GM23338 (cell line): ENCODE data around the gene SMAD3. TPM values are rescaled to one million over a fixed set of nuclear protein-coding genes. Genes with fewer than 3 reads are reported as not detected.

Source experiments
- ATAC-seq: fragments of 200-7000 bp; cut with Tn5 transposase; 3 replicates; pipeline ENCODE4 v1.9.1; 2020
- DNase-seq: peaks from one replicate; pipeline ENCODE4 v3.0.0-alpha.2; 2015; ENCODE audit warnings: low spot score
- H2AFZ ChIP-seq: fragments of 200-600 bp; sonication (generic); 2 replicates; pipeline ENCODE4 v1.8.0; 2016; ENCODE audit warnings: antibody characterized with exemption, mild to moderate bottlenecking, moderate library complexity
- H3F3A ChIP-seq: fragments of 200-600 bp; sonication (generic); replicated peaks from 2 replicates; pipeline ENCODE4 v1.8.0; 2017; ENCODE audit warnings: antibody characterized with exemption, mixed run types, low read depth
- H3K27ac ChIP-seq: fragments of 200-600 bp; sonication (generic); 2 replicates; pipeline ENCODE4 v1.6.1; 2016; ENCODE audit warnings: low read depth
- H3K27me3 ChIP-seq: fragments of 200-600 bp; sonication (generic); 2 replicates; pipeline ENCODE4 v1.8.0; 2016; ENCODE audit warnings: mild to moderate bottlenecking, mixed run types, moderate library complexity; ENCODE audit not compliant: insufficient read depth
- H3K36me3 ChIP-seq: fragments of 200-600 bp; sonication (generic); 2 replicates; pipeline ENCODE4 v1.8.0; 2016; ENCODE audit warnings: mild to moderate bottlenecking; ENCODE audit not compliant: insufficient read depth
- H3K4me1 ChIP-seq: fragments of 200-600 bp; sonication (generic); 2 replicates; pipeline ENCODE4 v1.8.0; 2016; ENCODE audit warnings: mild to moderate bottlenecking, moderate library complexity; ENCODE audit not compliant: insufficient read depth
- H3K4me2 ChIP-seq: fragments of 200-600 bp; sonication (generic); 2 replicates; pipeline ENCODE4 v1.7.1; 2017; ENCODE audit warnings: mixed run types
- H3K4me3 ChIP-seq: fragments of 200-600 bp; sonication (generic); 2 replicates; pipeline ENCODE4 v1.6.1; 2016; ENCODE audit warnings: mixed run types
- H3K79me2 ChIP-seq: fragments of 200-600 bp; sonication (generic); replicated peaks from 2 replicates; pipeline ENCODE4 v1.8.0; 2017; ENCODE audit warnings: mild to moderate bottlenecking; ENCODE audit not compliant: insufficient read depth
- H3K9me2 ChIP-seq: fragments of 200-600 bp; sonication (generic); 2 replicates; pipeline ENCODE4 v1.8.0; 2017; ENCODE audit not compliant: insufficient read depth
- H4K20me1 ChIP-seq: fragments of 200-600 bp; sonication (generic); replicated peaks from 2 replicates; pipeline ENCODE4 v1.8.0; 2017; ENCODE audit warnings: mild to moderate bottlenecking; ENCODE audit not compliant: insufficient read depth
- H3K27ac Mint-ChIP-seq: 2 replicates; pipeline ENCODE4 v1.8.0; 2020; ENCODE audit warnings: inconsistent platforms, mild to moderate bottlenecking, moderate library complexity, mixed read lengths
- H3K27me3 Mint-ChIP-seq: 3 replicates; pipeline ENCODE4 v1.8.0; 2022; ENCODE audit warnings: low read depth, mild to moderate bottlenecking, moderate library complexity, mixed read lengths, inconsistent platforms; ENCODE audit not compliant: insufficient read depth, poor library complexity
- H3K36me3 Mint-ChIP-seq: 3 replicates; pipeline ENCODE4 v1.8.0; 2021; ENCODE audit warnings: low read depth, mild to moderate bottlenecking, inconsistent platforms, moderate library complexity, mixed read lengths
- H3K4me1 Mint-ChIP-seq: 3 replicates; pipeline ENCODE4 v1.8.0; 2020; ENCODE audit warnings: mild to moderate bottlenecking, inconsistent platforms, mixed read lengths
- H3K4me3 Mint-ChIP-seq: 3 replicates; pipeline ENCODE4 v1.8.0; 2021; ENCODE audit warnings: moderate library complexity, mild to moderate bottlenecking, inconsistent platforms, mixed read lengths
- H3K9me3 Mint-ChIP-seq: 3 replicates; pipeline ENCODE4 v1.8.0; 2020; ENCODE audit warnings: moderate library complexity, mild to moderate bottlenecking, inconsistent platforms, mixed read lengths
- CREB1 ChIP-seq: fragments of 250-450 bp; sonication (Bioruptor Pico); IDR thresholded peaks from 2 replicates; pipeline ENCODE4 v1.5.0; 2020; ENCODE audit warnings: low read depth, mild to moderate bottlenecking, moderate library complexity
- JUNB ChIP-seq: IDR thresholded peaks from one replicate; pipeline ENCODE4 v1.6.1; 2016; ENCODE audit warnings: antibody characterized with exemption; ENCODE audit not compliant: unreplicated experiment
- NANOG ChIP-seq: IDR thresholded peaks from 2 replicates; pipeline ENCODE4 v1.6.1; 2016; ENCODE audit warnings: antibody characterized with exemption, borderline replicate concordance
- ZNF114 ChIP-seq: fragments of 250-450 bp; sonication (Bioruptor Pico); IDR thresholded peaks from 2 replicates; pipeline ENCODE4 v1.5.0; 2020; ENCODE audit warnings: mild to moderate bottlenecking, moderate library complexity
- polyA plus RNA-seq: library from polyadenylated mRNA; unstranded; fragments of >200 nt; fragmentation: Nextera tagmentation; extraction: Ambion mirVana; gene quantifications from 2 replicates; pipeline ENCODE4 v1.2.1, GENCODE V29; 2016
- total RNA-seq: library from RNA; depleted of rRNA; stranded (reverse); fragments of >200 nt; shearing (Covaris generic); gene quantifications from 2 replicates; pipeline ENCODE4 v1.2.3, GENCODE V29; 2014
- TF ChIP-seq, protein P1 (sequence below): fragments of 250-450 bp; sonication (Bioruptor Pico); IDR thresholded peaks from 2 replicates; pipeline ENCODE4 v1.5.0; 2020; ENCODE audit warnings: mild to moderate bottlenecking, moderate library complexity
- TF ChIP-seq, protein P2 (sequence below), 2 experiments: fragments of 200-600 bp in 1 of 2; sonication (generic) in 1 of 2; conservative IDR thresholded peaks; 2 replicates each; pipeline versions ENCODE4 v1.5.1 to v1.6.1; 2016 to 2017; ENCODE audit warnings: antibody characterized with exemption in 2 of 2, low read depth in 2 of 2, mild to moderate bottlenecking in 2 of 2, moderate library complexity in 1 of 2

The SMAD3 gene
- total and polyA plus RNA-seq, 2 experiments from 2014 or later = 4.9 to 11.6 TPM

DNA sequence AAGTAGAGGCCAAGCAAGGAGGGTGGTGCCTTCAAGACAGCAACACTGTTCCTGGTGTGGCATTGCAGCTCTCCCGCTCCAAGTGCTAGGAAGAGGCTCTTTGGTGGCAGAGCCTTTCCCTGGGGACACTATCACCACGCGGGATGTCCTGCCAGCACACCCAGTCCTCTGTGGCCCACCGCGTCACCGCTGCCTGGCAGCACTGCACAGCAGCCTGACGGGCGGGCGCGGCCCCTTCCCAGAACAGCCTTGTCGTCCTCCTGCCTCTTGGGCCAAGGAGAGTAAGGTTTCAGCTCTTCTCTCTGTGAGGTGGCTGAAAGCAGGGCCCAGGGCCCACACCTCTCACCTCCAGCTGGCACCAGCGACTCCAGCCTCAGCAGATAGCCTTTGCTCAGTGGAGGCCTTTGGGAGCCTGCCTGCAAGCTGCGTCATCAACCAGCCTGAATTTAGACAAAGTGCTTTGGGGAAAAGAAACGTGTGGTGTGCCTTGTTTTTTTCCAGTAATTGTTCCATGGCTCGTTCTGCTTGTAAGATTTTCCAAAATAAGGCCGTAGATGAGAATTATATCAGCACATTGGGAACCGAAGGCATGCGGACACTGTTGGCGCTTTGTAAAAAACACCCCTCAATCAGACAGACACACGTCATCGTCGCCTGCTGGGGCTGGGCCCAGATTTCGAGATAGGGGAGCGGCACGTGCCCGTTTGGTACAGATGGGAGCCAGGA is 124.1 kb downstream of the SMAD3 start:
- Histone ChIP-seq H3K4me3 (no peak overlapping the region), H3K4me1 (no peaks in the 10 kb centered on the region), H2AFZ (no peak overlapping the region), H3K27me3 (no peaks in the 10 kb centered on the region), H3K36me3 (no peaks in the 10 kb centered on the region), H3K9me2 (no peaks in the 10 kb centered on the region), H3K4me2 (no peak overlapping the region), H3K27ac (no peak overlapping the region), H3K79me2 (no peaks in the 10 kb centered on the region), H3F3A (no peaks in the 10 kb centered on the region), H4K20me1 (no peaks in the 10 kb centered on the region)
- no peaks in the 10 kb centered on the region for H3K9me3 Mint-ChIP-seq
- H3K4me3 Mint-ChIP-seq = no peak overlapping the region
- H3K27me3 Mint-ChIP-seq = no peaks in the 10 kb centered on the region
- ATAC-seq (no peak), DNase-seq (no peak)
- H3K4me1 Mint-ChIP-seq = peaks cover 4% of the 10 kb centered on the region; the same call in 2 of the 3 replicates
- H3K27ac Mint-ChIP-seq = no peak overlapping the region
- H3K36me3 Mint-ChIP-seq = peaks cover 21% of the 10 kb centered on the region
- TF ChIP-seq NANOG (no peak), ZNF114 (CRISPR knock-in tag) (no peak), CREB1 (no peak), JUNB (no peak)
- TF ChIP-seq, protein P1, sequence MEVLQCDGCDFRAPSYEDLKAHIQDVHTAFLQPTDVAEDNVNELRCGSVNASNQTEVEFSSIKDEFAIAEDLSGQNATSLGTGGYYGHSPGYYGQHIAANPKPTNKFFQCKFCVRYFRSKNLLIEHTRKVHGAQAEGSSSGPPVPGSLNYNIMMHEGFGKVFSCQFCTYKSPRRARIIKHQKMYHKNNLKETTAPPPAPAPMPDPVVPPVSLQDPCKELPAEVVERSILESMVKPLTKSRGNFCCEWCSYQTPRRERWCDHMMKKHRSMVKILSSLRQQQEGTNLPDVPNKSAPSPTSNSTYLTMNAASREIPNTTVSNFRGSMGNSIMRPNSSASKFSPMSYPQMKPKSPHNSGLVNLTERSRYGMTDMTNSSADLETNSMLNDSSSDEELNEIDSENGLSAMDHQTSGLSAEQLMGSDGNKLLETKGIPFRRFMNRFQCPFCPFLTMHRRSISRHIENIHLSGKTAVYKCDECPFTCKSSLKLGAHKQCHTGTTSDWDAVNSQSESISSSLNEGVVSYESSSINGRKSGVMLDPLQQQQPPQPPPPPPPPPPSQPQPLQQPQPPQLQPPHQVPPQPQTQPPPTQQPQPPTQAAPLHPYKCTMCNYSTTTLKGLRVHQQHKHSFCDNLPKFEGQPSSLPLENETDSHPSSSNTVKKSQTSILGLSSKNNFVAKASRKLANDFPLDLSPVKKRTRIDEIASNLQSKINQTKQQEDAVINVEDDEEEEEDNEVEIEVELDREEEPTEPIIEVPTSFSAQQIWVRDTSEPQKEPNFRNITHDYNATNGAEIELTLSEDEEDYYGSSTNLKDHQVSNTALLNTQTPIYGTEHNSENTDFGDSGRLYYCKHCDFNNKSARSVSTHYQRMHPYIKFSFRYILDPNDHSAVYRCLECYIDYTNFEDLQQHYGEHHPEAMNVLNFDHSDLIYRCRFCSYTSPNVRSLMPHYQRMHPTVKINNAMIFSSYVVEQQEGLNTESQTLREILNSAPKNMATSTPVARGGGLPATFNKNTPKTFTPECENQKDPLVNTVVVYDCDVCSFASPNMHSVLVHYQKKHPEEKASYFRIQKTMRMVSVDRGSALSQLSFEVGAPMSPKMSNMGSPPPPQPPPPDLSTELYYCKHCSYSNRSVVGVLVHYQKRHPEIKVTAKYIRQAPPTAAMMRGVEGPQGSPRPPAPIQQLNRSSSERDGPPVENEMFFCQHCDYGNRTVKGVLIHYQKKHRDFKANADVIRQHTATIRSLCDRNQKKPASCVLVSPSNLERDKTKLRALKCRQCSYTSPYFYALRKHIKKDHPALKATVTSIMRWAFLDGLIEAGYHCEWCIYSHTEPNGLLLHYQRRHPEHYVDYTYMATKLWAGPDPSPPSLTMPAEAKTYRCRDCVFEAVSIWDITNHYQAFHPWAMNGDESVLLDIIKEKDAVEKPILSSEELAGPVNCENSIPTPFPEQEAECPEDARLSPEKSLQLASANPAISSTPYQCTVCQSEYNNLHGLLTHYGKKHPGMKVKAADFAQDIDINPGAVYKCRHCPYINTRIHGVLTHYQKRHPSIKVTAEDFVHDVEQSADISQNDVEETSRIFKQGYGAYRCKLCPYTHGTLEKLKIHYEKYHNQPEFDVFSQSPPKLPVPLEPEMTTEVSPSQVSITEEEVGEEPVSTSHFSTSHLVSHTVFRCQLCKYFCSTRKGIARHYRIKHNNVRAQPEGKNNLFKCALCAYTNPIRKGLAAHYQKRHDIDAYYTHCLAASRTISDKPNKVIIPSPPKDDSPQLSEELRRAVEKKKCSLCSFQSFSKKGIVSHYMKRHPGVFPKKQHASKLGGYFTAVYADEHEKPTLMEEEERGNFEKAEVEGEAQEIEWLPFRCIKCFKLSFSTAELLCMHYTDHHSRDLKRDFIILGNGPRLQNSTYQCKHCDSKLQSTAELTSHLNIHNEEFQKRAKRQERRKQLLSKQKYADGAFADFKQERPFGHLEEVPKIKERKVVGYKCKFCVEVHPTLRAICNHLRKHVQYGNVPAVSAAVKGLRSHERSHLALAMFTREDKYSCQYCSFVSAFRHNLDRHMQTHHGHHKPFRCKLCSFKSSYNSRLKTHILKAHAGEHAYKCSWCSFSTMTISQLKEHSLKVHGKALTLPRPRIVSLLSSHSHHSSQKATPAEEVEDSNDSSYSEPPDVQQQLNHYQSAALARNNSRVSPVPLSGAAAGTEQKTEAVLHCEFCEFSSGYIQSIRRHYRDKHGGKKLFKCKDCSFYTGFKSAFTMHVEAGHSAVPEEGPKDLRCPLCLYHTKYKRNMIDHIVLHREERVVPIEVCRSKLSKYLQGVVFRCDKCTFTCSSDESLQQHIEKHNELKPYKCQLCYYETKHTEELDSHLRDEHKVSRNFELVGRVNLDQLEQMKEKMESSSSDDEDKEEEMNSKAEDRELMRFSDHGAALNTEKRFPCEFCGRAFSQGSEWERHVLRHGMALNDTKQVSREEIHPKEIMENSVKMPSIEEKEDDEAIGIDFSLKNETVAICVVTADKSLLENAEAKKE (CRISPR knock-in tag) = no peak
- TF ChIP-seq, protein P2, sequence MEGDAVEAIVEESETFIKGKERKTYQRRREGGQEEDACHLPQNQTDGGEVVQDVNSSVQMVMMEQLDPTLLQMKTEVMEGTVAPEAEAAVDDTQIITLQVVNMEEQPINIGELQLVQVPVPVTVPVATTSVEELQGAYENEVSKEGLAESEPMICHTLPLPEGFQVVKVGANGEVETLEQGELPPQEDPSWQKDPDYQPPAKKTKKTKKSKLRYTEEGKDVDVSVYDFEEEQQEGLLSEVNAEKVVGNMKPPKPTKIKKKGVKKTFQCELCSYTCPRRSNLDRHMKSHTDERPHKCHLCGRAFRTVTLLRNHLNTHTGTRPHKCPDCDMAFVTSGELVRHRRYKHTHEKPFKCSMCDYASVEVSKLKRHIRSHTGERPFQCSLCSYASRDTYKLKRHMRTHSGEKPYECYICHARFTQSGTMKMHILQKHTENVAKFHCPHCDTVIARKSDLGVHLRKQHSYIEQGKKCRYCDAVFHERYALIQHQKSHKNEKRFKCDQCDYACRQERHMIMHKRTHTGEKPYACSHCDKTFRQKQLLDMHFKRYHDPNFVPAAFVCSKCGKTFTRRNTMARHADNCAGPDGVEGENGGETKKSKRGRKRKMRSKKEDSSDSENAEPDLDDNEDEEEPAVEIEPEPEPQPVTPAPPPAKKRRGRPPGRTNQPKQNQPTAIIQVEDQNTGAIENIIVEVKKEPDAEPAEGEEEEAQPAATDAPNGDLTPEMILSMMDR (conservative IDR thresholded peaks at IDR 0.05; ENCODE audit: low read depth in 2 of 2) = no peak
